Hippocampal formation (tissue), 2 donors: ENCODE measurements around the gene ERAL1.
"Not testable (repeated sequence)": the region's sequence is repeated elsewhere in the genome, so short reads cannot be mapped to it uniquely, and the experiment has no call there.

Experiments
- DNase-seq, 2 donors: peaks; one replicate each; lab custom pipeline; 2025; lab: John Stamatoyannopoulos, UW

ERAL1 gene

DNA sequence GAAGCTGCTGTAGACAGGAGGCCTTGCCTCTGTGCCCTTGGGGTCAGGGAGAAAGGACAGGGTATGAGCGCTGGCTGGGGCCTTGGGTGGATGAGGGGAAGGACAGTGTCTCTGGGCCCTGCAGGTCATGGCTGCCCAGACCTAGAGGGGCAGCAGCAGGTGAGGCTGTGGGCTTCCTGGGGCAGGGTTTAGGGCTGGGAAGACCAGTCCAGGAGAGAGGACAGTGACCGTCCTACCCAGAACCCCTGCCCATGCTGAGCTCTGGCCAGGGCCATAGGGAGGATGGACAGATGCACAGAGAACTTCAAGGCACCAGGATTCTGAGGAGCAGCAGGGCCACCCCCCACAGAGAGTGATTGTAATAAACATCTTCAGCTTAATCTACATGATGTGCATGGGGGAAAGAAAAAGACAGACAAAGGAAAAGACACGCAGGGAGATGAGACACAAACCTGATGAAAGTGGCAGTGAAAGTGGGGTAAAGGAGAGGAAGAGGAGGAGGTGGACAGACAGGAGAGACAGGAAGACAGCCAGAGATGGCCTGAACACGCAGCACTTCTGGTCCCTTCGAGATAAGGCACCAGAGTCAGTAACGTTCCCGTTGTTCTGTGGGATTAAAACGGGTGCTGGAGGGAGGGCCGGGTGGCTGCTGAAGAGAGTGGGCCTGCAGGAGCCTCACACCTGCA, 25.2 kb downstream of the ERAL1 start:
- DNase-seq: no peak

GRCh38 chr17:28880572-28880945, 25.7 kb downstream of the ERAL1 start:
- no peak for DNase-seq

DNA sequence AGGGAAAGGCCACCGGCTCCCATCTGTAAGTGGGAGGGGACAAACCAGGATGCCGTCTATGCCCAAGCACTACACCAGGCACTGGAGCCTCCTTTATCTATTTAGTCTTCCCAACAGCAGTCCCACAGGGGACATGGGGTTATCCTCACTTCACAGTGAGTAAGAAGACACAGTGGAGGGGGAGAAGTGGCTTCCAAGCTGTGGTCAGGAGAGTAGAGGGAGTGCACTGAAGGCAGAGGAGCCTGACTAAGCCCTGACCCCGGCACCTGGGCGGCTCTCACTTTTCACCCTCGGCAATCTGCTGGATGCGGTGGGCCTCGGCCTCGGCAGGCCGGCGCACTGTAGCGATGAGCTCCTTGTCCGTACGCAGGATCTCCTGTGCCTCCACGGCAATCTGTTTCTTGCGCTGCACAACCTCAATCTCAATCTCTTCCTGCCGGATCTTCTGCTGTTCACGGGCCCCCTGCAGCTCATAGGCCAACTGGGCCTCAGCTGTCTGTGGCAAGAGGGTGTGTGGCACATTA, 26.8 kb downstream of the ERAL1 start:
- DNase-seq: no peak

- DNase-seq: no peak
Observed at GRCh38 chr17:28882154-28882895, 27.5 kb downstream of the ERAL1 start.

DNA sequence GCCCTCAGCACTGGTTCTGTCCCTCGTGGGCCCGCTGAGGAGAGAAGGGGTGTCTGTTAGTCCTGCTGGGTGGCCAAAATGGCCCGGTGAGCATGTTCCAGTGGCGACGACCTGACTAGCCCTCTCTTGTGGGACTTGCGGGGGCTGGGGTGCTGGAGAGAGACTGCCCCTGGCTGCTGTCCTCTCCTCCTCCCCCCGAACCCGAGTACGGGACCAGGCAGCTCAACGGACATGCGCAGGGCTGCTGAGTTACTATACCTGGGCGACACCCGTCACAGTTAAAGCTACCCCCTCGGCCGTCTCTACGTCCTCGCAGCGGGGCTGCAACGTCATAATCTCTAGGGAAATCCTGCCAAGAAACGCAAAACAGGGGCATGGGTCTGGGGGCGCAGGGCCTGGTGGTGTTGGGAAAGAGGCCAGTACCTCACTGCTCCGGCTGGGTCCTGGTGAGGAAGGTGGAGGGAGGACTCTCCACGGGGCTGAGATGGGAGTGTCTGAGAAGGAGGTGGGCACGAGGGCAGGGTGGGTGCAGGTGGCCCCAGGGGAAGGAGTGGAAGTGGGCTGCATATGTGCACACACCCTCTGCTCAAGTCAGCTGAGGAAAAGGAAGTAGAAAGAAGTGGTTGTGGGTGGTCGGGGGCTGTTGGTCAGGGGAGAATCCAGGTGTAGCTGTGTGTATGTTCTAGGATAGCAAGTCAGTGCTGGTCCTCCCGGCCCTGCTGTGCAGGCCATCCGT, 29.3 kb downstream of the ERAL1 start:
- no peak for DNase-seq

GRCh38 chr17:28885363-28885762, 30.5 kb downstream of the ERAL1 start:
- DNase-seq: peak in 1 of 2 donors; percentile 12

DNA sequence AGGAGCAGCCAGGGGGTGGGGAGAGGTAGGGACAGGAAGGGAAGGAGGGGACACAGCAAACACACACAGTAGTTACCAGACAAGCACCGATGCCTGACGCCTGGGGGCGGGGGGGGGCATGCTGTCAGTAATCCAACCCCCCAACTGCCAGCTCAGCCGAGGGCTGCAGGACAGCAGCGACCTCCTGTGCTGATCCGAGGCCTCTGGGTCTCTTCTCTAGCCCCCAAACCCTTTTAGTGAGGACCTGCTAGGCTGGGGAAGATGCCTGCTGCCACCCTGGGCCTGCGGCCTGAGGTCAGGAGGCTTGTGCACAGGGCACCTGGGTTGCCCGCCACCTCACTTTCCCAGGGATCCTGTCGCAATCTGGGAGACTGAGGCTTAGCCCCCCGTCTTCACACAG, 31.1 kb downstream of the ERAL1 start:
- no peak for DNase-seq

GRCh38 chr17:28887871-28888471, 33.2 kb downstream of the ERAL1 start:
- DNase-seq: no peak

DNA sequence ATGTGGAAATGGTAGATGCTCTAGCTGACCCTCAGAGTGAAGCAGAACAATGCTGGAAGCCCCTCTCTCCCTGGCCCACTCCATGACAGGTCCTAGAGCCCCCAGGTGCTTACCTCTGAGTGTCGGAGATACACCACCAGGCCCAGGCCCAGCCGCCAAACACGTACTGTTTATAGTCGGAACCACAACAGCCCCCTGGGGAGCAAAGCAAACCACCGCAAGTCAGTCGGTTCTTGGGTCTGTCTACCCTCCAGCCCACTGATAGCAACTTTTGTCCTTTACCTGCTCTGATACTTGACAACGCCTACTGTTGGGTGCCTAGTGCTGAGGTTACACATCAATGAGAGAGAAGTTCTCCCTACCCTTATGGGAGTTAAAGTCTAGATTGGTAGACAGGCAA, 34.0 kb downstream of the ERAL1 start:
- no peak for DNase-seq

GRCh38 chr17:28889996-28890395, 35.2 kb downstream of the ERAL1 start:
- no peak for DNase-seq

DNA sequence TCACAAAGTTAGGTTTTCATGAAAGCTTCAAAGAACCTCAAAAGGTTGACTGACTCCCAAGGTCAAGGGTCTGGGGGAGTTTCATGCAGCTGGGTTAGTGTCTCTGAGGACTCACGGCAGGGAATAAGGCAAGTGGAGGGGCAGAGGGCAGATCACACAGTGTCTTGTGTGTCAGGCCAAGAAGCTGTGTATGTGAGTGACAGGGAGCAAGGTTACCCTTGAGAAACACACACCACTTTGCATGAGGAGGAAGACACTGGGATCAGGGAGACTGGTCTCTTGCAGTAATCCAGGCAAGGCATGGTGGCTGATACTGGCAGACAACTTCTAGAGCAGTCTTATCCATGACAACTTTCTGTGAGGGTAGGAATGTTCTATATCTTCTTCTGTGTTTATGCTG, 36.4 kb downstream of the ERAL1 start:
- no peak for DNase-seq

DNA sequence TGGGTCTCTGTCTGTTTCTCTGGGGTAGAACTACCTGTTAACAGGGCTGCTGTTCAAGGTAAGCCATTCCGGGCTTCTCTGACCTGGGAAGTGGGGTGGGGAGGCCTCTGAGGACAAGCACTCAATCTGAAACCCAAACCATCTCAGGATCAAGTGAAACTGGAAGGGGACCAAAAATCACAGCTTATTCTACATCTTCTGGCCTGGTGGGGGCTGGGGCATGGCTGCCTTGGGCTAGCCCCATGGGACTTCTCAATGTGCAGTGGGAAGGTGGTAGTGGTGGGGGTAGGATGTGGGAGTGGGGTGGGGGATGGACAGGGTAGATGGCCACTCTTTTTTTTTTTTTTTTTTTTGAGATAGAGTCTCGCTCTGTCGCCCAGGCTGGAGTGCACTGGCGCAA, 37.2 kb downstream of the ERAL1 start:
- no peak for DNase-seq

GRCh38 chr17:28893248-28894183, 38.7 kb downstream of the ERAL1 start:
- not testable (repeated sequence) for DNase-seq

DNA sequence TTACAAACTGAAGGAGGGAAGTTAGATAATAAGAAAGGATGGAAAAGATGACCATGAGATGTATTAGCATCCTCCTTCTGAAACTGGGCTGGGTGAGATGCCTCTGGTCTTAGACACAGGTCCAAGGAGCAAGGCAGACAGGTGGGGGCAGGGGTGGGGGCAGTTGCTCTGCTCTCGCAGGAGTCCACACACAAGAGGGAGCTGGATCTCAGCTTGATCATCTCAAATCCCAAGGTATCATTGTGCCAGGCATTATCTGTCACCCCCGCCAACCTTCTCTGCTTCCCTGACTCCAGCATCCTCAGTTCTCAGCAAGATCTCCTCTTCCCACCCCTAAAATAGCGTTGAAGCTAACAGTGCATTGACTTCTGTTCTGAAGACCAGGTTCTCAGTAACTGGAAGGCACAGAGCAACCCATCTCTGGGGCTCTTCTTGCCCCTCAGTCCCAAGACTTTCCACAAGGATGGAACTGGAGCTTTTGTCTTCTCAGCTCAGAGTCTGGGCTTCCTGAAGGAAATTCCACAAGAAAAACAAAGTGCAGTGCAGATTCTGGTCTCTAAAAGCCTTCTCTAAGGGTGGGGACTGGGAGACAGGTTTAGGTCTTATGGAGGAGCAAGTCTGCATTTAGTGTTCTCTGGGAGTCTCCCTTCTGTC, 41.1 kb downstream of the ERAL1 start:
- no peak for DNase-seq

DNA sequence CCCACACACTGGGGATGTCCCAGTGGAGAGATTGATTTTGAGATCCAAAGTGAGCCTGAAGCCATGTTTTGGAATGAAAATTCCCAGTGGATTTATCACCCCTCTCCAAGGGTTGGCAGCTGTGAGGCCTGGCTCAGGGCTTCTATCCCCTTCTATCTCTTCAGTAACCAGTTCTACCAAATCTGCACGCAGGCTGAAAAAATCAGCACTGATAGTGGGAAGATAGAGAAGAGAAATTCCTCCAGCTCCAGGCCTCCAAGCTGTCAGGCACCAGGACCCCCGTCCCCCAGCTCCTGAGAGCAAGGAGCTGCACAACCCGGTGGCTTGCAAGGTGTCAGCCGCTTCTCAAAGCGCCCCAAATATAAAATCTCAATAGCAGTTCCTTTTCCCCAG, 41.7 kb downstream of the ERAL1 start:
- DNase-seq: no peak

- peak in 1 of 2 donors; percentile 64 for DNase-seq
Observed at GRCh38 chr17:28896884-28897768, 42.3 kb downstream of the ERAL1 start, which contains the start of gene FLOT2. Gene FLOT2, minus strand, starts transcription at chr17:28897733. Its CDS starts 159 bp downstream, at chr17:28897574.

GRCh38 chr17:28897769-28898526, 43.1 kb downstream of the ERAL1 start:
- DNase-seq: no peak

GRCh38 chr17:28898527-28898955, 43.7 kb downstream of the ERAL1 start:
- no peak for DNase-seq
